H9 (cell line): ENCODE data around the gene PLS1. TPM values are rescaled to one million over a fixed set of nuclear protein-coding genes. Genes with fewer than 3 reads are reported as not detected.
A peak's percentile ranks its signal among the peaks of the same experiment; 100 is the strongest.

ENCODE experiments used
- DNase-seq: peaks from one replicate; pipeline ENCODE4 v3.0.0-alpha.2; 2017
- H2AFZ ChIP-seq: one replicate; pipeline ENCODE4 v1.6.1; 2013; ENCODE audit warnings: mild to moderate bottlenecking, low read length, control low read depth, moderate library complexity
- H2AK5ac ChIP-seq: 2 replicates; pipeline ENCODE4 v1.6.1; 2013; ENCODE audit warnings: low read length, control low read depth, mixed read lengths; ENCODE audit not compliant: insufficient read length
- H2BK120ac ChIP-seq: one replicate; pipeline ENCODE4 v1.6.1; 2013; ENCODE audit warnings: low read depth, mild to moderate bottlenecking, low read length, control low read depth, inconsistent platforms; ENCODE audit not compliant: poor library complexity, severe bottlenecking
- H2BK12ac ChIP-seq: 2 replicates; pipeline ENCODE4 v1.6.1; 2013; ENCODE audit warnings: low read length, control low read depth, mixed read lengths, low read depth; ENCODE audit not compliant: insufficient read length
- H2BK15ac ChIP-seq: 2 replicates; pipeline ENCODE4 v1.6.1; 2013; ENCODE audit warnings: low read depth, low read length, control low read depth
- H2BK20ac ChIP-seq: one replicate; pipeline ENCODE4 v1.6.1; 2013; ENCODE audit warnings: low read depth, mild to moderate bottlenecking, low read length, control low read depth, inconsistent platforms; ENCODE audit not compliant: poor library complexity, severe bottlenecking
- H2BK5ac ChIP-seq: 2 replicates; pipeline ENCODE4 v1.6.1; 2013; ENCODE audit warnings: low read length, control low read depth, mixed read lengths; ENCODE audit not compliant: insufficient read length
- H3K14ac ChIP-seq: 2 replicates; pipeline ENCODE4 v1.6.1; 2013; ENCODE audit warnings: low read length, control low read depth; ENCODE audit not compliant: insufficient read depth
- H3K18ac ChIP-seq: 2 replicates; pipeline ENCODE4 v1.6.1; 2013; ENCODE audit warnings: low read depth, mild to moderate bottlenecking, mixed read lengths, low read length, control low read depth; ENCODE audit not compliant: insufficient read length
- H3K23ac ChIP-seq: 2 replicates; pipeline ENCODE4 v1.6.1; 2013; ENCODE audit warnings: low read length, control low read depth, mixed read lengths, low read depth; ENCODE audit not compliant: insufficient read length
- H3K23me2 ChIP-seq: 2 replicates; pipeline ENCODE4 v1.6.1; 2013; ENCODE audit warnings: low read depth, mild to moderate bottlenecking, mixed read lengths, low read length, control low read depth; ENCODE audit not compliant: insufficient read length, poor library complexity, severe bottlenecking
- H3K27ac ChIP-seq: 2 replicates; pipeline ENCODE4 v1.5.1; 2013; ENCODE audit warnings: low read length, control low read depth, mixed read lengths, low read depth; ENCODE audit not compliant: insufficient read length
- H3K27me3 ChIP-seq: 2 replicates; pipeline ENCODE4 v1.6.1; 2013; ENCODE audit warnings: low read length, control low read depth, inconsistent platforms; ENCODE audit not compliant: insufficient read depth
- H3K4ac ChIP-seq: 2 replicates; pipeline ENCODE4 v1.6.1; 2013; ENCODE audit warnings: low read depth, mild to moderate bottlenecking, control low read depth, inconsistent platforms, low read length, moderate library complexity
- H3K4me1 ChIP-seq: 2 replicates; pipeline ENCODE4 v1.6.1; 2013; ENCODE audit warnings: low read length, control low read depth, inconsistent platforms; ENCODE audit not compliant: insufficient read depth
- H3K4me2 ChIP-seq: 2 replicates; pipeline ENCODE4 v1.6.1; 2013; ENCODE audit warnings: low read length, control low read depth, mixed read lengths; ENCODE audit not compliant: insufficient read length, insufficient read depth
- H3K56ac ChIP-seq: 2 replicates; pipeline ENCODE4 v1.6.1; 2013; ENCODE audit warnings: low read depth, mild to moderate bottlenecking, mixed read lengths, low read length, control low read depth; ENCODE audit not compliant: insufficient read length
- H3K79me1 ChIP-seq: 2 replicates; pipeline ENCODE4 v1.6.1; 2013; ENCODE audit warnings: low read depth, mild to moderate bottlenecking, moderate library complexity, low read length, control low read depth, inconsistent platforms; ENCODE audit not compliant: insufficient read depth, poor library complexity, severe bottlenecking
- H3K79me2 ChIP-seq: 2 replicates; pipeline ENCODE4 v1.6.1; 2013; ENCODE audit warnings: low read length, control low read depth, inconsistent platforms; ENCODE audit not compliant: insufficient read depth
- H3K9ac ChIP-seq: 2 replicates; pipeline ENCODE4 v1.6.1; 2013; ENCODE audit warnings: low read length, control low read depth, mixed read lengths; ENCODE audit not compliant: insufficient read length; ENCODE audit errors: extremely low read depth
- H3K9me3 ChIP-seq: one replicate; pipeline ENCODE4 v1.6.1; 2013; ENCODE audit warnings: low read depth, low read length, inconsistent platforms; ENCODE audit not compliant: control insufficient read depth
- H3T11ph ChIP-seq: one replicate; pipeline ENCODE4 v1.6.1; 2013; ENCODE audit warnings: mild to moderate bottlenecking, low read length, control low read depth, inconsistent platforms
- H4K20me1 ChIP-seq: one replicate; pipeline ENCODE4 v1.6.1; 2013; ENCODE audit not compliant: control insufficient read depth, insufficient read length, insufficient read depth
- H4K5ac ChIP-seq: 2 replicates; pipeline ENCODE4 v1.6.1; 2013; ENCODE audit warnings: low read depth, mild to moderate bottlenecking, mixed read lengths, low read length, control low read depth; ENCODE audit not compliant: insufficient read length
- H4K8ac ChIP-seq: replicated peaks from 2 replicates; pipeline ENCODE4 v1.6.1; 2013; ENCODE audit warnings: low read length, control low read depth, mixed read lengths, low read depth; ENCODE audit not compliant: insufficient read length
- H4K91ac ChIP-seq: 2 replicates; pipeline ENCODE4 v1.6.1; 2013; ENCODE audit warnings: low read depth, mild to moderate bottlenecking, moderate library complexity, mixed read lengths, low read length, control low read depth; ENCODE audit not compliant: insufficient read length
- H3K27ac Mint-ChIP-seq, 3 experiments: 2 replicates in 2 of 3; 3 replicates in 1 of 3; pipeline ENCODE4 v1.8.0; 2020 to 2021; ENCODE audit warnings: mixed read lengths in 3 of 3, mild to moderate bottlenecking in 1 of 3, moderate library complexity in 1 of 3
- H3K27me3 Mint-ChIP-seq: 2 replicates; pipeline ENCODE4 v1.8.0; 2021; ENCODE audit warnings: low read depth, mild to moderate bottlenecking, moderate library complexity, mixed read lengths
- H3K36me3 Mint-ChIP-seq, 3 experiments: 2 replicates in 2 of 3; 3 replicates in 1 of 3; pipeline ENCODE4 v1.8.0; 2020 to 2021; ENCODE audit warnings: low read depth in 3 of 3, mixed read lengths in 3 of 3; ENCODE audit not compliant: insufficient read depth in 1 of 3
- H3K4me1 Mint-ChIP-seq, 2 experiments: 2 replicates each; pipeline ENCODE4 v1.8.0; 2020; ENCODE audit warnings: mixed read lengths in 2 of 2
- H3K4me3 Mint-ChIP-seq, 2 experiments: 2 replicates in 1 of 2; 3 replicates in 1 of 2; pipeline ENCODE4 v1.8.0; 2020 to 2021; ENCODE audit warnings: mild to moderate bottlenecking in 2 of 2, mixed read lengths in 2 of 2, moderate library complexity in 1 of 2
- H3K9me3 Mint-ChIP-seq, 2 experiments: 2 replicates in 1 of 2; 3 replicates in 1 of 2; pipeline ENCODE4 v1.8.0; 2020; ENCODE audit warnings: mild to moderate bottlenecking in 2 of 2, mixed read lengths in 2 of 2, moderate library complexity in 1 of 2
- WGBS: extraction: QIAGEN DNeasy Blood & Tissue Kit; methylation state at CpG from one replicate; pipeline ENCODE4 v1.1.7; 2013; ENCODE audit warnings: missing lambda C conversion rate, low lambda C conversion rate, mixed read lengths; ENCODE audit not compliant: insufficient read length; ENCODE audit errors: extremely low coverage; 5-methylcytosine and 5-hydroxymethylcytosine counted together
- total RNA-seq: library from RNA; stranded (reverse); gene quantifications from 2 replicates; pipeline ENCODE4 v1.2.1, GENCODE V29; 2021
- TF ChIP-seq, protein P1 (sequence below): fragments of 200-600 bp; sonication (generic); conservative IDR thresholded peaks from 3 replicates; pipeline ENCODE4 v1.8.0; 2021; ENCODE audit warnings: antibody characterized with exemption, mild to moderate bottlenecking

The PLS1 gene
- total RNA-seq, 1 experiment from 2014 or later = 20.4 TPM

DNA sequence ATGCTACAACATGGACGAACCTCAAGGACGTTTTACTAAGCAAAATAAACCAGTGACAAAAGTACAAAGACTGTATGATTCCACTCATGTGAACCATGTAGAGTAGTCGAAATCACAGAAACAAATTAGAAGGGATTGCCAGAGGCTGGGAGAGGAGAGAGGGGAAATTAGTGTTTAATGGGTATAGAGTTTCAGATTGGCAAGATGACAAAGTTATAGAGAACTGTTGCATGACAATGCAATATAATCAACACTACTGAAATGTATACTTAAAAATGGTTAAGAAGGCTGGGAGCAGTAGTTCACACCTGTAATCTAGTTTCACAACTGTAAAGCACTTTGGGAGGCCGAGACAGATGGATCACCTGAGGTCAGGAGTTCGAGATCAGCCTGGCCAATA lies 36.9 kb downstream of the PLS1 start:
- no peaks in the 10 kb centered on the region for H3K36me3 Mint-ChIP-seq
- WGBS = no CpG with 5 or more reads among the region's 5 CpGs
- no peak overlapping the region for H3K27ac ChIP-seq

More for the DNA sequence above, 36.9 kb downstream of the PLS1 start:
- no peak overlapping the region for H4K8ac ChIP-seq
- no peak overlapping the region for H3K23ac ChIP-seq
- H2AK5ac ChIP-seq = no peak overlapping the region
- H3K9me3 ChIP-seq = no peaks in the 10 kb centered on the region
- H3K27me3 ChIP-seq = no peaks in the 10 kb centered on the region
- H2BK120ac ChIP-seq = no peak overlapping the region
- H3K23me2 ChIP-seq = no peaks in the 10 kb centered on the region
- DNase-seq = no peak
- no peak overlapping the region for H3K4me2 ChIP-seq
- no peaks in the 10 kb centered on the region for H3K4me1 ChIP-seq
- H3K18ac ChIP-seq = no peak overlapping the region
- H4K5ac ChIP-seq = no peak overlapping the region
- H3K27ac Mint-ChIP-seq = peak overlapping the region in 1 of 3 experiments; percentile 14; a peak in 1 of 7 replicates
- H2BK12ac ChIP-seq = no peak overlapping the region
- no peak overlapping the region for H3K4ac ChIP-seq
- no peak overlapping the region for H3K9ac ChIP-seq
- no peak overlapping the region for H2AFZ ChIP-seq
- H3T11ph ChIP-seq = no peak overlapping the region
- TF ChIP-seq, protein P1, sequence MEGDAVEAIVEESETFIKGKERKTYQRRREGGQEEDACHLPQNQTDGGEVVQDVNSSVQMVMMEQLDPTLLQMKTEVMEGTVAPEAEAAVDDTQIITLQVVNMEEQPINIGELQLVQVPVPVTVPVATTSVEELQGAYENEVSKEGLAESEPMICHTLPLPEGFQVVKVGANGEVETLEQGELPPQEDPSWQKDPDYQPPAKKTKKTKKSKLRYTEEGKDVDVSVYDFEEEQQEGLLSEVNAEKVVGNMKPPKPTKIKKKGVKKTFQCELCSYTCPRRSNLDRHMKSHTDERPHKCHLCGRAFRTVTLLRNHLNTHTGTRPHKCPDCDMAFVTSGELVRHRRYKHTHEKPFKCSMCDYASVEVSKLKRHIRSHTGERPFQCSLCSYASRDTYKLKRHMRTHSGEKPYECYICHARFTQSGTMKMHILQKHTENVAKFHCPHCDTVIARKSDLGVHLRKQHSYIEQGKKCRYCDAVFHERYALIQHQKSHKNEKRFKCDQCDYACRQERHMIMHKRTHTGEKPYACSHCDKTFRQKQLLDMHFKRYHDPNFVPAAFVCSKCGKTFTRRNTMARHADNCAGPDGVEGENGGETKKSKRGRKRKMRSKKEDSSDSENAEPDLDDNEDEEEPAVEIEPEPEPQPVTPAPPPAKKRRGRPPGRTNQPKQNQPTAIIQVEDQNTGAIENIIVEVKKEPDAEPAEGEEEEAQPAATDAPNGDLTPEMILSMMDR = no peak
- no peaks in the 10 kb centered on the region for H3K79me2 ChIP-seq
- H2BK15ac ChIP-seq = no peak overlapping the region
- H3K27me3 Mint-ChIP-seq = no peaks in the 10 kb centered on the region
- H2BK5ac ChIP-seq = no peak overlapping the region
- H3K79me1 ChIP-seq = no peaks in the 10 kb centered on the region
- H3K4me3 Mint-ChIP-seq = no peak overlapping the region
- no peak overlapping the region for H4K91ac ChIP-seq
- H2BK20ac ChIP-seq = no peak overlapping the region
- no peak overlapping the region for H3K56ac ChIP-seq
- H3K4me1 Mint-ChIP-seq = 0 out of 4 replicates have a peak, but pooled peaks cover 0 to 3% of the 10 kb centered on the region in 2 experiments
- H3K9me3 Mint-ChIP-seq = no peaks in the 10 kb centered on the region
- H3K14ac ChIP-seq = no peak overlapping the region
- no peaks in the 10 kb centered on the region for H4K20me1 ChIP-seq
